ENCODE results near the gene ATN1. TPM values are rescaled to one million over a fixed set of nuclear protein-coding genes. Genes with fewer than 3 reads are reported as not detected.
"Not testable (repeated sequence)": the region's sequence is repeated elsewhere in the genome, so short reads cannot be mapped to it uniquely, and the experiment has no call there.

ATN1 gene
- total RNA-seq, 1 experiment from 2014 or later: 13.2 TPM

DNA sequence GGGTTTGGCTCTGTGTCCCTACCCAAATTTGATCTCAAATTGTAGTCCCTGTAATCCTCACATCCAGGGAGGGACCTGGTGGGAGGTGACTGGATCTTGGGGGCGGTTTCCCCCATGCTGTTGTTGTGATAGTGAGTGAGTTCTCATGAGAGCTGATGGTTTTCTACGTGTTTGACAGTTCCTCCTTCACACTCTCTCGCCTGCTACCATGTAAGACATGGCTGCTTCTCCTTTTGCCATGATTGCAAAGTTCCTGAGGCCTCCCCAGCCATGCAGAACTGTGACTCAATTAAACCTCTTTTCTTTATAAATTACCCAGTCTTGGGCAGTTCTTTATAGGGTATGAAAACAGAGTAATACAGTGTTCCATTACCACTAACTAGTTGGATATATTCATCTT is 33.4 kb upstream of the ATN1 start:
- no peaks in the 10 kb centered on the region for H3K36me3 ChIP-seq
- no peak overlapping the region for H3K4me3 ChIP-seq
- no peaks in the 10 kb centered on the region for H3K9me3 ChIP-seq (replicated peaks)
- no peak overlapping the region for H3K27ac ChIP-seq
- peaks cover 7% of the 10 kb centered on the region for H3K4me1 ChIP-seq
- no peaks in the 10 kb centered on the region for H3K27me3 ChIP-seq
- DNase-seq: no peak

DNA sequence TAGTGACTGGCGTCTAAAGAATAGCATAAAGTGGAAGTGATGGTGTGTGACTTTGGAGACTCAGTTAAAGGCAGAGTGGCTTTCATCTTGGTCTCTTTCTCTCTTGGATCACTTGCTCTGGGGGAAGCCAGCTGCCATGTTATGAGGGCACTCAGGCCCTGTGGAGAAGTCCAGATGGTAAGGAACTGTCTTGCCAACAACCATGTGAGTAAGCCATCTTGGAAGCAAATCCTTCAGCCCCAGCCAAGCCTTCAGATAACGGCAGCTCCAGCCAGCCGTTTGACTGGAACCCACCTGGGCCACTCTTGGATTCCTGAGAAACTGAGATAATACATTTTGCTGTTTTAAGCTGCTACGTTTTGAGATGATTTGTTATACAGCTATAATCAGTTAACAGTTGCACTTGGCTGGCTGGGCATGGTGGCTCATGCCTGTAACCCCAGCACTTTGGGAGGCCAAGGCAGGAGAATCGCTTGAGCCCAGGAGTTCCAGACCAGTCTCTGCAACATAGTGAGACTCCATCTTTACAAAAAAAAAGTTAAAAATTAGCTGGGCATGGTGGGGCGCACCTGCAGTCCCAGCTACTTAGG is 30.8 kb upstream of the ATN1 start:
- H3K4me1 ChIP-seq: no peaks in the 10 kb centered on the region
- no peaks in the 10 kb centered on the region for H3K27me3 ChIP-seq
- no peak overlapping the region for H3K27ac ChIP-seq
- no peak overlapping the region for H3K4me3 ChIP-seq
- no peaks in the 10 kb centered on the region for H3K9me3 ChIP-seq (replicated peaks)
- DNase-seq: no peak
- no peaks in the 10 kb centered on the region for H3K36me3 ChIP-seq

- Histone ChIP-seq H3K36me3 (no peaks in the 10 kb centered on the region), H3K9me3 (replicated peaks) (no peaks in the 10 kb centered on the region), H3K27me3 (no peaks in the 10 kb centered on the region), H3K27ac (no peak overlapping the region), H3K4me3 (no peak overlapping the region), H3K4me1 (peaks cover 10% of the 10 kb centered on the region; the same call in 1 of the 2 replicates)
- DNase-seq: no peak
Measured at GRCh38 chr12:6899427-6899826, 28.3 kb upstream of the ATN1 start.

DNA sequence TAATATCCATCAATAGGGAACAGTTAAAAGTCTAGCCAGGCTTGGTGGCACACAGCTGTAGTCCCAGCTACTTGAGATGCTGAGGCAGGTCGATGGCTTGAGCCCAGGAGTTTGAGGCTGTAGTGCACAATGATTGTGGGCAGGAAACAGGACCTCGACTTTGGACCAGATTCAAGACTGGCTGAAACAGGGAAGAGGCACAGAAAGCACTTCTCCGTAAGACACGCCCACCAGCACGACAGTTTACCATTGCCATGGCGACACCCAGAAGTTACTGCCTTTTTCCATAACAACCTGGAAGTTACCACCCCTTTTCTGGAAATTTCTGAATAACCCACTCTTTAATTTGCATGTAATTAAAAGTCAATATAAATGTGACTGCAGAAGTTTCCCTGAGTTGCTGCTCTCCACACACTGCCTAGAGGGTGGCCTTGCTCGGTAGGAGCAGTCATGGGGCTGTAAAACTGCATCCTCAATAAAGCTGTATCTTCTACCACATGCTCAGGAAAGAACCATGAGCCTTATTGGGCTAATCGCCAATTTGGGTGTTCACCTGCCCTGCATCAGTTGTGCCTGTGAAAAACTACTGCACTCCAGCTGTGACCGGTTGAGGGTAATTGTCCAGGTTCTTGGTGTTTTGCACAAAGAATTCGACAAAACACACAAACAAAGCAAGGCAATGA is 27.8 kb upstream of the ATN1 start:
- no peak overlapping the region for H3K4me3 ChIP-seq
- peak; percentile 38 to 54 for DNase-seq
- H3K4me1 ChIP-seq: peaks cover 10% of the 10 kb centered on the region; the same call in 1 of the 2 replicates
- H3K27ac ChIP-seq: no peak overlapping the region
- no peaks in the 10 kb centered on the region for H3K9me3 ChIP-seq (replicated peaks)
- H3K27me3 ChIP-seq: no peaks in the 10 kb centered on the region
- no peaks in the 10 kb centered on the region for H3K36me3 ChIP-seq

DNA sequence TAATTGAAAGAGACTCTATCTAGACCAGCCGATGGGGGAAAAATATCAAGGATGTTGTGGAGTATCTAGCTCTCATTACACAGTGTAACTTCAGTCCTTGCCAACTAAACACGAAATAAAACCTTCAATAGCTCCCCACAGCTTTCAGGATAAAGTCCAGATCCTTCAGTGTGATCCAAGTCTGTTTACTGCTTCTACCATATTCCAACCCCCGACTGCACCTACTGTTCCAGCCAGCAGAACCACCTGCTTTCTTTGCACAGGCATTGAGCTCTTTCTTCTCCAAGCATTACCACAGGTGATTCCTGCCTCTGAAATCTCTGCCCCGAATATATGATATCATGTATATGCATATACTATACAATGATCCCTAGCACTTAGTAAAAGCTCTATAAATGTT is 25.3 kb upstream of the ATN1 start:
- Histone ChIP-seq H3K27ac (no peak overlapping the region), H3K36me3 (no peaks in the 10 kb centered on the region), H3K9me3 (replicated peaks) (no peaks in the 10 kb centered on the region), H3K27me3 (no peaks in the 10 kb centered on the region), H3K4me1 (peaks cover 10% of the 10 kb centered on the region; the same call in 1 of the 2 replicates), H3K4me3 (no peak overlapping the region)
- DNase-seq: no peak

- Histone ChIP-seq H3K27ac (no peak overlapping the region), H3K4me3 (peak overlapping the region; percentile 60; the same call in 1 of the 2 replicates), H3K9me3 (replicated peaks) (no peaks in the 10 kb centered on the region), H3K36me3 (no peaks in the 10 kb centered on the region), H3K27me3 (no peaks in the 10 kb centered on the region), H3K4me1 (peaks cover 10% of the 10 kb centered on the region; the same call in 1 of the 2 replicates)
- DNase-seq: no peak
Measured at GRCh38 chr12:6903722-6904121, 24.0 kb upstream of the ATN1 start.

DNA sequence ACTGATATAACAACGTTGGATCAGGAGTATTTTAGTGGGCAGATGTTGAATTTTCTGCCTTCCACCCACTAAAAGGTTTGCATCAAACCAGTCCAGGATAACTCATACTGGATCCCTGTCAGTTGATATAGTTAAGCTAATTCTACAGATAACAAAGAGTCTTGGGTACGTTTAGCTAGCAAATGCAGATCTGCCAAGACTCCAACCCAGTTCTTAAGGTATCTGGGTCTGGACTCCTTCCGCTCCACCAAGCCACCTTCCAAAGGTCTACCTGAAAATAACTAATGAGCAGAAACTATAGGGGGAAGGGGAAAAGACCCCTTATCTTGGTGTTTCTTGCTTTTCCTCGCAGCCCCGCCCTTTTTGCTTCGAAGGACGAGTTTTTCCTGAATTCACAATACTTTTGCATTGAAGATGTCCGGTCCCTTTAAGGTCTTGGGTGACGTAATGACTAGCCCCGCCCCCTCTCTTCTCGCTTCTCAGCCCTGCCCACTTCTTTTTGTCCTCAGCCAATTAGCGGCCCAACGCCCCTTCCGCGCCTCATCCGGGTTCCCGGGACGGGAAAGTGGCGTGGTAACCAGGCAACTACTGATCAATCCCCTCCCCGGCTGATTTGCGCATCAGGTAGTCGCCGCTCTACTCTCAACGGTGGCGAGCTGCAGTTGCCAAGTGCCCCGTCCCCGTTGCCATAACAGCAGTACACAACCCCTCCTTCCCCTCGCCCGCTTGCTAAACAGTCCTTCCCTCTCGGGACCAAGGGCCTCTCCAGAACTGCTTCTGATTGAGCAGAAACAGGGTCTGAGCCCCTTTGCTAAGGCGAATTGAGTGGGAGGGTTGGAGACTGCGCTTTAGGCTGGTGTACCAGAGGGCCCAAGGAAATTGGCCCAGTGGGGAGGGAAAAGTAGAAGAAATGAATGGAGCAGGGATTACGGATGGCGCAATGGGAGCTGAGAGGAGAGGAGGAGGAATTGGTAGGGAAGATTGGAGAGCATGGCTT is 23.2 kb upstream of the ATN1 start, which contains the start of gene LRRC23:
Gene LRRC23 (plus strand): TSS at position 543 of the 997 bp plus-strand sequence. CDS start 812 bp downstream, outside the sequence.
- Histone ChIP-seq H3K4me3 (peak within 1 kb of the TSS; percentile 60), H3K9me3 (replicated peaks) (no peaks in the 10 kb centered on the region), H3K27me3 (0 out of 2 replicates have a peak, but pooled peaks cover under 1% of the 10 kb centered on the region), H3K4me1 (peaks cover 10% of the 10 kb centered on the region; the same call in 1 of the 2 replicates), H3K36me3 (no peaks in the 10 kb centered on the region), H3K27ac (no peak within 1 kb of the TSS)
- DNase-seq: peak; percentile 94 to 97

GRCh38 chr12:6905414-6906040 is 22.2 kb upstream of the ATN1 start:
- DNase-seq: no peak
- Histone ChIP-seq H3K4me1 (peaks cover 10% of the 10 kb centered on the region; the same call in 1 of the 2 replicates), H3K27me3 (0 out of 2 replicates have a peak, but pooled peaks cover 4% of the 10 kb centered on the region), H3K36me3 (no peaks in the 10 kb centered on the region), H3K27ac (no peak overlapping the region), H3K4me3 (no peak overlapping the region), H3K9me3 (replicated peaks) (no peaks in the 10 kb centered on the region)

DNA sequence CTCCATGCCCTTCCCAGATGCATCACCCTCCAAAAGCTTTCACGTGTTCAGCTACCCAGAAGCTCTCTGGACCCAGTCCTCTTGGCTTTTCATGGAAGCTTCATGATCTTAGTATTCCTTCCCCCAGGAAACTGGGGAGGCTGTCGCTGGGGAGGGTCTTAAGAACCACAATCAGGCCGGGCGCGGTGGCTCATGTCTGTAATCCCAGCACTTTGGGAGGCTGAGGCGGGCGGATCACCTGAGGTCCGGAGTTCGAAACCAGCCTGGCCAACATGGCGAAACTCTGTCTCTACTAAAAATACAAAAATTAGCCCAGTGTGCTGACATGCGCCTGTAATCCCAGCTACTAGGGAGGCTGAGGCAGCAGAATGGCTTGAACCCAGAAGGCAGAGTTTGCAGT is 19.6 kb upstream of the ATN1 start:
- not testable (repeated sequence) for H3K27ac ChIP-seq; DNase-seq; H3K9me3 ChIP-seq (replicated peaks); H3K36me3 ChIP-seq; H3K4me3 ChIP-seq
- H3K4me1 ChIP-seq: peaks cover 10% of the 10 kb centered on the region; the same call in 1 of the 2 replicates
- H3K27me3 ChIP-seq: peaks cover 16% of the 10 kb centered on the region; the same call in 1 of the 2 replicates

DNA sequence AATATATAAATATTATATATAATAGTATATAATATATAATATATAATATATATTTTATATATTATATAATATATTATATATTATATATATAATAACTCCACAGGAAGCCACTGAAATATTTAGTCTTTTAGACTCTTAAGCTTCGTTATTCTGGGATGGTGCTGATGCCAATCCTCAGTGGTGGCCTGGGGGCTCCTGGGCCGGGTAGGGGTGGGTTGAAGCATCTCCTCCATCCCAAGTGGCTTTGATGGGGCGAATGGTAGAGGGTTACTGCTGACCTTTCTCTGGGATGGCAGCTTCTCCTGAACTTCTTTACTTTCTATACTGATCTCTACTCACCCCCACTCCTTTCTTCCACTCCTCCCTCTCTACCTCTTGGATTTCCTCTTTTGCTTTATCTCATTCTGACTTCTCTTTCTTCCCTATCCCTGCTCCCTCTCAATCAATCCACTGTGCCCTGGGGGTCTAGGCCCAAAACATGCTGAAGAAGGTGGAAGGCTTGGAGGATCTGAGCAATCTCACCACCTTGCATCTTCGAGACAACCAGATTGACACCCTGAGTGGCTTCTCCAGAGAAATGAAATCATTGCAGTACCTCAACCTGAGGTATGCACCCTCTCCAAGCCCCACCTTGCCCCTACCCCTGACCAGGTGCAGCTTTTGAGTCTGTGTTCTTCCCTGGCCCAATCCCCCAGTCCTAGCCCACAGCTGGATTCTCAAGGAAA is 18.2 kb upstream of the ATN1 start:
- no peaks in the 10 kb centered on the region for H3K36me3 ChIP-seq
- H3K27ac ChIP-seq: no peak overlapping the region
- no peak overlapping the region for H3K4me3 ChIP-seq
- DNase-seq: no peak
- no peaks in the 10 kb centered on the region for H3K4me1 ChIP-seq
- H3K9me3 ChIP-seq (replicated peaks): no peaks in the 10 kb centered on the region
- peaks cover 23% of the 10 kb centered on the region; the same call in 1 of the 2 replicates for H3K27me3 ChIP-seq

GRCh38 chr12:6912164-6912935 is 15.4 kb upstream of the ATN1 start:
- DNase-seq: no peak
- no peak overlapping the region for H3K27ac ChIP-seq
- no peaks in the 10 kb centered on the region for H3K36me3 ChIP-seq
- no peaks in the 10 kb centered on the region for H3K4me1 ChIP-seq
- no peaks in the 10 kb centered on the region for H3K9me3 ChIP-seq (replicated peaks)
- no peak overlapping the region for H3K4me3 ChIP-seq
- peaks cover 27% of the 10 kb centered on the region for H3K27me3 ChIP-seq

DNA sequence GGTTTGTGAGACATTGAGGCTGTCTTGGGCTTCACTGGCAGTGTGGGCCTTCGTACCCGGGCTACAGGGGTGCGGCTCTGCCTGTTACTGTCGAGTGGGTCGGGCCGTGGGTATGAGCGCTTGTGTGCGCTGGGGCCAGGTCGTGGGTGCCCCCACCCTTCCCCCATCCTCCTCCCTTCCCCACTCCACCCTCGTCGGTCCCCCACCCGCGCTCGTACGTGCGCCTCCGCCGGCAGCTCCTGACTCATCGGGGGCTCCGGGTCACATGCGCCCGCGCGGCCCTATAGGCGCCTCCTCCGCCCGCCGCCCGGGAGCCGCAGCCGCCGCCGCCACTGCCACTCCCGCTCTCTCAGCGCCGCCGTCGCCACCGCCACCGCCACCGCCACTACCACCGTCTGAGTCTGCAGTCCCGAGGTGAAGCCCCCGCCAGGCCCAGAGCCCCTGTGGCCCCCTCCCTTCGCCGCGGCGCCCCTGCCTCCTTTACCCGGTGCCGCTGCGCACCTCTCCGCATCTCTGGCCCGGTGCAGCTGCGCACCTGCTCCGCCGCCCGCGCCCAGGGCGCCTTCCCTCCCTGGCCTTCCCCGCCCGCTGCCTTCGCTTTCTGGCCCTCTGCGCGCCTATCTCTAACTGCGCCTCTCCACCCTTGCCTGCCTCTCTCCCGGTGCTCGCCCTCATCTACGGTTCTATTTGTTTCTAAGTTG is 13.4 kb upstream of the ATN1 start, which contains the start of gene ENO2:
Gene ENO2 (plus strand): TSS at position 335 of the 701 bp plus-strand sequence. CDS start 1,253 bp downstream, outside the sequence.
- Histone ChIP-seq H3K27ac (no peak within 1 kb of the TSS), H3K36me3 (no peaks in the 10 kb centered on the region), H3K4me1 (no peaks in the 10 kb centered on the region), H3K27me3 (peaks cover 27% of the 10 kb centered on the region), H3K9me3 (replicated peaks) (no peaks in the 10 kb centered on the region), H3K4me3 (peak within 1 kb of the TSS; percentile 55)
- peak; percentile 51 to 59 for DNase-seq
